GM10266 (cell line): ENCODE results near the gene AQP1.

Experiments used
- DNase-seq: peaks from one replicate; pipeline ENCODE4 v3.0.0; 2012; ENCODE audit errors: extremely low spot score
- CTCF ChIP-seq: IDR thresholded peaks from 2 replicates; pipeline ENCODE4 v1.5.1; 2012; ENCODE audit warnings: mild to moderate bottlenecking, low read depth; ENCODE audit not compliant: control insufficient read depth, insufficient read depth; ENCODE audit errors: missing control alignments

The AQP1 gene

GRCh38 chr7:30874656-30875302 is 36.9 kb upstream of the AQP1 start:
- DNase-seq: no peak

GRCh38 chr7:30877015-30877769 is 34.5 kb upstream of the AQP1 start:
- no peak for TF ChIP-seq CTCF
- DNase-seq: no peak

More at GRCh38 chr7:30874656-30875302, 36.9 kb upstream of the AQP1 start:
- TF ChIP-seq CTCF: no peak

- no peak for DNase-seq
- TF ChIP-seq CTCF: no peak
Measured at GRCh38 chr7:30877993-30878392, 33.7 kb upstream of the AQP1 start.

GRCh38 chr7:30879139-30880124 is 32.2 kb upstream of the AQP1 start:
- no peak for DNase-seq
- no peak for TF ChIP-seq CTCF

- TF ChIP-seq CTCF: no peak
Measured at GRCh38 chr7:30880125-30880720, 31.4 kb upstream of the AQP1 start.

GRCh38 chr7:30880941-30881340 is 30.7 kb upstream of the AQP1 start:
- DNase-seq: no peak
- no peak for TF ChIP-seq CTCF

More at GRCh38 chr7:30880125-30880720, 31.4 kb upstream of the AQP1 start:
- no peak for DNase-seq
